Left lung (tissue), 10 donors: Measurements from ENCODE around the gene SPTLC1. TPM values are rescaled to one million over a fixed set of nuclear protein-coding genes. Genes with fewer than 3 reads are reported as not detected.
A peak's percentile ranks its signal among the peaks of the same experiment; 100 is the strongest.
"Not testable (repeated sequence)": the region's sequence is repeated elsewhere in the genome, so short reads cannot be mapped to it uniquely, and the experiment has no call there.

ENCODE experiments used
- ATAC-seq: fragments of 200-7000 bp; cut with Tn5 transposase; one replicate; pipeline ENCODE4 v1.9.1; 2020; ENCODE audit warnings: moderate library complexity
- DNase-seq, 4 donors: peaks; one replicate each; pipeline ENCODE4 v3.0.0-alpha.2; 2013 to 2020
- H3K27ac ChIP-seq, 2 donors: fragments of 200-600 bp; sonication (generic) in 1 of 2; one replicate each; pipeline versions ENCODE4 v1.5.0 to v1.8.0; 2020 to 2021
- H3K27me3 ChIP-seq, 2 donors: fragments of 200-600 bp; sonication (generic) in 1 of 2; one replicate each; pipeline versions ENCODE4 v1.5.0 to v1.8.0; 2020 to 2021
- H3K36me3 ChIP-seq, 2 donors: fragments of 200-600 bp; sonication (generic) in 1 of 2; one replicate each; pipeline versions ENCODE4 v1.5.0 to v1.8.0; 2020 to 2021
- H3K4me1 ChIP-seq, 2 donors: fragments of 200-600 bp; one replicate each; pipeline ENCODE4 v1.8.0; 2021
- H3K4me3 ChIP-seq, 2 donors: fragments of 200-600 bp; sonication (generic) in 1 of 2; one replicate each; pipeline versions ENCODE4 v1.5.0 to v1.8.0; 2020 to 2021; ENCODE audit warnings: mild to moderate bottlenecking in 1 of 2
- H3K9me3 ChIP-seq, 2 donors: fragments of 200-600 bp; sonication (generic) in 1 of 2; one replicate each; pipeline versions ENCODE4 v1.5.0 to v1.8.0; 2020 to 2021
- intact Hi-C, 2 donors: fragments of 100-400 bp; cut with DNase I; formaldehyde crosslinking; loops; one replicate each; pipeline versions ENCODE4 v1.11.2 to v1.14.2; 2022
- polyA plus RNA-seq, 6 donors: library from polyadenylated mRNA; unstranded; fragments of 120-200 nt; gene quantifications; one replicate each; pipeline ENCODE4 v1.2.1, GENCODE V29; 2013; ENCODE audit not compliant: insufficient read length in 6 of 6
- total RNA-seq, 2 donors: library from RNA; stranded (reverse); fragmentation: NEBNext Ultra II Directional; extraction: Animal tissue kit (Norgen Biotek cat#: 25700); gene quantifications; one replicate each; pipeline ENCODE4 v1.2.1, GENCODE V29; 2021
- TF ChIP-seq, protein P1 (sequence below), 2 donors: fragments of 200-600 bp; sonication (generic) in 1 of 2; IDR thresholded peaks; one replicate each; pipeline versions ENCODE4 v1.5.0 to v1.8.0; 2021; ENCODE audit warnings: antibody characterized with exemption in 2 of 2
- donor health status: DM: no; HTN: yes; CAD: no.
- donor health status: DM: no; HTN: no; CAD: no.

SPTLC1 gene
- total and polyA plus RNA-seq, 8 donors = 68.0 to 91.6 (median 81.7) TPM

DNA sequence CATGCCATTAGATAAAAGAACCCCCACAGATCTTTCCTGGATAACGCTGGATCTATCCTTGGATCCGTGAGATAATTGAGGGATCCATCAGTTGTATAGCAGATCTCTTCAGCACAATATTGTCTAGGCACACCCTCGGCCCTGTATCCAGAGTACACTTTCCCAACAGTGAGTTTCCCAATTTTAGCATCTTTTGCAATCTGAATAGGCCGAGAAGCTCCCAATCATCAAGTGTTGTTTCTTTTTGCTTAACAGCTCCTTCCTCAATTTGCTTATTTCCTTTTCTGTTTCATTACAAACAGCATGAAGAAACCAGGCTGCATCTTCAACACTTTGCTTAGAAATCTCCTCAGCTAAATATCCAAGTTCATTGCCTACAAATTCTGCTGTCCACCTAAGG is 4.4 kb upstream of the SPTLC1 start:
- Histone ChIP-seq H3K9me3 (no peaks in the 10 kb centered on the region), H3K36me3 (no peaks in the 10 kb centered on the region), H3K27ac (peak overlapping the region in 1 of 2 donors; percentile 84), H3K4me1 (peaks cover under 1 to 14% of the 10 kb centered on the region in 2 donors), H3K27me3 (no peaks in the 10 kb centered on the region), H3K4me3 (no peak overlapping the region)
- no peak for ATAC-seq
- TF ChIP-seq, protein P1, sequence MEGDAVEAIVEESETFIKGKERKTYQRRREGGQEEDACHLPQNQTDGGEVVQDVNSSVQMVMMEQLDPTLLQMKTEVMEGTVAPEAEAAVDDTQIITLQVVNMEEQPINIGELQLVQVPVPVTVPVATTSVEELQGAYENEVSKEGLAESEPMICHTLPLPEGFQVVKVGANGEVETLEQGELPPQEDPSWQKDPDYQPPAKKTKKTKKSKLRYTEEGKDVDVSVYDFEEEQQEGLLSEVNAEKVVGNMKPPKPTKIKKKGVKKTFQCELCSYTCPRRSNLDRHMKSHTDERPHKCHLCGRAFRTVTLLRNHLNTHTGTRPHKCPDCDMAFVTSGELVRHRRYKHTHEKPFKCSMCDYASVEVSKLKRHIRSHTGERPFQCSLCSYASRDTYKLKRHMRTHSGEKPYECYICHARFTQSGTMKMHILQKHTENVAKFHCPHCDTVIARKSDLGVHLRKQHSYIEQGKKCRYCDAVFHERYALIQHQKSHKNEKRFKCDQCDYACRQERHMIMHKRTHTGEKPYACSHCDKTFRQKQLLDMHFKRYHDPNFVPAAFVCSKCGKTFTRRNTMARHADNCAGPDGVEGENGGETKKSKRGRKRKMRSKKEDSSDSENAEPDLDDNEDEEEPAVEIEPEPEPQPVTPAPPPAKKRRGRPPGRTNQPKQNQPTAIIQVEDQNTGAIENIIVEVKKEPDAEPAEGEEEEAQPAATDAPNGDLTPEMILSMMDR (IDR thresholded peaks at IDR 0.05) = no peak
- DNase-seq = no peak
- intact Hi-C loops = no loop called here

DNA sequence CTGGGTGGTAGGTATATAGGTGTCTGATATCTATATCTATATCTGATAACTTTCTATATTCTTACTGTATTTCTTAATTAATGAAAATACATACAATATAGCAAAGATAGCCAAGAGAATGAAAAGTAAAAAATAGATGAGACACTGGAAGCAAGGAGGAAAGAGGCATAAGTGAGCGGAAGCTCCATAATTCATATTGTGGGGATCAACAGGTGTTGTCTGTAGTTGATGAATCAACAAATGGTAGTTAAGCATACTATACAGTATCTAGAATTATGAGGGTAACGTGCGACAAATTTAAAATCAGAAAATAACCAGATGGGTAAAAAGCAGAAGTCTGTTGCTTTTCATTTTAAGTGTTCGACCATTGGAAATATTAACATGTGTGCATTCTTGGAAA is 7.1 kb downstream of the SPTLC1 start:
- TF ChIP-seq, protein P1 (IDR thresholded peaks at IDR 0.05) = no peak
- Histone ChIP-seq H3K9me3 (no peaks in the 10 kb centered on the region), H3K27me3 (no peaks in the 10 kb centered on the region), H3K36me3 (peaks cover 3 to 55% of the 10 kb centered on the region in 2 donors), H3K4me3 (no peak overlapping the region), H3K27ac (no peak overlapping the region), H3K4me1 (peaks cover 0 to 12% of the 10 kb centered on the region in 2 donors)
- intact Hi-C loops = no loop called here
- DNase-seq = no peak
- no peak for ATAC-seq

DNA sequence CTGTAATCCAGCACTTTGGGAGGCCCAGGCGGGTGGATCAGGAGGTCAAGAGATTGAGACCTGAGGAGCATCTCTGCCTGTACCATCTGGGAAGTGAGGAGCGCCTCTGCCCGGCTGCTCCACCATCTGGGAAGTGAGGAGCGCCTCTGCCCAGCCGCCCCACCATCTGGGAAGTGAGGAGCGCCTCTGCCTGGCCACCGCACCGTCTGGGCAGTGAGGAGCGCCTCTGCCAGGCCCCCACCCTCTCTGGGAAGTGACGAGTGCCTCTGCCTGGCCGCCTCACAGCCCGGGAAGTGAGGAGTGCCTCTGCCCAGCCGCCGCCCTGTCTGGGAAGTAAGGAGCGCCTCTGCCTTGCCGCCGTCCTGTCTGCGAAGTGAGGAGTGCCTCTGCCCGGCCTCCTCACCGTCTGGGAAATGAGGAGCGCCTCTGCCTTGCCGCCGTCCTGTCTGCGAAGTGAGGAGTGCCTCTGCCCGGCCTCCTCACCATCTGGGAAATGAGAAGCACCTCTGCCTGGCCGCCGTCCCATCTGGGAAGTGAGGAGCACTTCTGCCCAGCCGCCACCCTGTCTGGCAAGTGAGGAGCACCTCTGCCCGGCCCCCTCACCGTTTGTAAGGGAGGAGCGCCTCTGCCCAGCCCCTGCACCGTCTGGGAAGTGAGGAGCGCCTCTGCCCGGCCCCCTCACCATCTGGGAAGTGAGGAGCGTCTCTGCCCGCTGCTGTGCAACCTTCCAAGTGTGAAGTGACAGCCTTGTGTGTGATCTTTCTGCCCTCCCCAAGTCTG is 9.6 kb downstream of the SPTLC1 start:
- not testable (repeated sequence) for DNase-seq, H3K4me1 ChIP-seq

DNA sequence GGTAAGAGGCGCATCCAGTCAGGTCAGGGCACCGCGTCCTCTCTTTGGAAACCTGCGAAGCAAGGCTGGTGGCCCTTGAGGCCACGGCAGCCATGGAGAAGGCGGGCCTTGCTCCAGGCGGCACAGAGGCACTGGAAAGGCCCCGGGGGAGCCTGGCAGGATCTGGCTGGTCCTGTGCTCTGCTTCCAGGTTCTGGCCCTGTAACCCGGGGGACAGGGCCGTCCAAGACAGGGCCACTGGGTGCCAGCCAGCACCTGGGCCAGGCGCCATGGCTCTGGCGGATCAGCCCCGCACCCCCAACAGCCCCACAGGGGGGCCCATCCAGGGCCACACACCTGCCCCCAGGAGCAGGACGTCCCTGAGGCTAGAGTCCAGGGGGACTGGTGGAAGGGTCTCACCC is 11.6 kb downstream of the SPTLC1 start:
- H3K4me3 ChIP-seq, H3K27me3 ChIP-seq, intact Hi-C loops, ATAC-seq, H3K27ac ChIP-seq, H3K9me3 ChIP-seq, DNase-seq, H3K4me1 ChIP-seq: not testable (repeated sequence)
- peaks cover 0 to 34% of the 10 kb centered on the region in 2 donors for H3K36me3 ChIP-seq

More for the DNA sequence above, 9.6 kb downstream of the SPTLC1 start:
- H3K27ac ChIP-seq, H3K9me3 ChIP-seq, H3K4me3 ChIP-seq, ATAC-seq, H3K27me3 ChIP-seq, intact Hi-C loops: not testable (repeated sequence)
- peaks cover 0 to 41% of the 10 kb centered on the region in 2 donors for H3K36me3 ChIP-seq

DNA sequence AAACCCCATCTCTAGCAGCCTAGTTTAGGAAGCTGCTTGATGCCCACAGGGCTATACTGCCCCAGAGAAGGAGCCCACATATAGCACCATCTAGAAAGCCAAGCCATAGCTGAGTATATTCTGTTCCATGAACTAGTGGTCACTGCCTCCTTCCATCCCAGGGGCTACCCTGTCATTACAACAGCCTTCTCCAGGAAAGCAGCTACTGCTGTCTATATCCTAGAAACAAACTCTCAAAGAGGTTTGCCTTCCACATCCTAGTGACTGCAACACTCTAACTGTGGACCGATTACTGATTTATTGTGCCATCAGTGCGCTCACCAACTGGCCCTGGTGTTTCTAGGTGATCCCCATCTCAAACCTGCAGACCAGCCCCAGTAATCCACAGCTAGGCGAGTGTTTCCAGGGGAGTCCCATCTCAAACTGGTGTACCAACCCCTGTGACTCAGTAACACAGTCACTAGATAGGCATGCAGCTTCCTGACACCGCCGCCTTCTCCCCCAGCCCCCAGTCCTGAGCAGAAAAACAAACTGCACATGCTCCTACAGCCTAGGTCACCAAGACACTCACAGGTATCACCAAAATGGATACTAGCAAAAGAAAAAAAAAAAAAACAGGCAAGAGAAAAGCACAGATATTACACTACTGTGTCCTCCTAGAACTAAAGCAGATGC is 14.8 kb downstream of the SPTLC1 start:
- ATAC-seq (peak; percentile 68), DNase-seq (no peak)
- intact Hi-C loops = no loop called here
- H3K4me3 ChIP-seq = no peak overlapping the region
- H3K36me3 ChIP-seq = peaks cover 0 to 20% of the 10 kb centered on the region in 2 donors
- no peak overlapping the region for H3K27ac ChIP-seq
- H3K4me1 ChIP-seq = peaks cover 0 to 8% of the 10 kb centered on the region in 2 donors
- H3K27me3 ChIP-seq = no peaks in the 10 kb centered on the region
- TF ChIP-seq, protein P1 (IDR thresholded peaks at IDR 0.05) = no peak
- no peaks in the 10 kb centered on the region for H3K9me3 ChIP-seq

DNA sequence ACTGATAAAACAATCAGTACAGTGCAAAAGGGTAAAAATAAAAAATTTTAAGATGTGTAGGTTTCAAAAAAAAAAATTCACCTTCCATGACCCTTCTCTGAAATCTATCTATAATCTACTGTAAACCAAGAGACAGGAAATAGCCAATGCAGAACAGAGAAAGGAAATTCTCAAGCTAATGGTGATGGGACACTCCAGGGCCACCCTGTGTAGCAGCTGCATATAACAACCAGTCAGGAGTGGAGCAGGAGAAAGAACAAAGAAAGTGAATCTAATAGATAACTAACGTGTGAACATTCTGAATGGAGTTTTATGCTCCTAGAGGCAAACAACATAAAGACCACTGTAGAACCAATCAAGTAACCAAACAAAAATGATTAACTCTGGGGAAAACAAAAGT is 16.6 kb downstream of the SPTLC1 start:
- H3K9me3 ChIP-seq = no peaks in the 10 kb centered on the region
- DNase-seq (no peak), ATAC-seq (no peak)
- TF ChIP-seq, protein P1 (IDR thresholded peaks at IDR 0.05) = no peak
- peaks cover 0 to 8% of the 10 kb centered on the region in 2 donors for H3K36me3 ChIP-seq
- intact Hi-C loops = no loop called here
- peak overlapping the region in 1 of 2 donors; percentile 7 for H3K4me3 ChIP-seq
- no peaks in the 10 kb centered on the region for H3K27me3 ChIP-seq
- peak overlapping the region in 1 of 2 donors; percentile 58 for H3K27ac ChIP-seq
- H3K4me1 ChIP-seq = peaks cover 0 to 11% of the 10 kb centered on the region in 2 donors
